Hippocampal formation (tissue), 2 donors: ENCODE measurements around the gene DNAJC5.
A peak's percentile ranks its signal among the peaks of the same experiment; 100 is the strongest.

Experiments used
- DNase-seq, 2 donors: peaks; one replicate each; lab custom pipeline; 2025; lab: John Stamatoyannopoulos, UW

DNAJC5 gene

DNA sequence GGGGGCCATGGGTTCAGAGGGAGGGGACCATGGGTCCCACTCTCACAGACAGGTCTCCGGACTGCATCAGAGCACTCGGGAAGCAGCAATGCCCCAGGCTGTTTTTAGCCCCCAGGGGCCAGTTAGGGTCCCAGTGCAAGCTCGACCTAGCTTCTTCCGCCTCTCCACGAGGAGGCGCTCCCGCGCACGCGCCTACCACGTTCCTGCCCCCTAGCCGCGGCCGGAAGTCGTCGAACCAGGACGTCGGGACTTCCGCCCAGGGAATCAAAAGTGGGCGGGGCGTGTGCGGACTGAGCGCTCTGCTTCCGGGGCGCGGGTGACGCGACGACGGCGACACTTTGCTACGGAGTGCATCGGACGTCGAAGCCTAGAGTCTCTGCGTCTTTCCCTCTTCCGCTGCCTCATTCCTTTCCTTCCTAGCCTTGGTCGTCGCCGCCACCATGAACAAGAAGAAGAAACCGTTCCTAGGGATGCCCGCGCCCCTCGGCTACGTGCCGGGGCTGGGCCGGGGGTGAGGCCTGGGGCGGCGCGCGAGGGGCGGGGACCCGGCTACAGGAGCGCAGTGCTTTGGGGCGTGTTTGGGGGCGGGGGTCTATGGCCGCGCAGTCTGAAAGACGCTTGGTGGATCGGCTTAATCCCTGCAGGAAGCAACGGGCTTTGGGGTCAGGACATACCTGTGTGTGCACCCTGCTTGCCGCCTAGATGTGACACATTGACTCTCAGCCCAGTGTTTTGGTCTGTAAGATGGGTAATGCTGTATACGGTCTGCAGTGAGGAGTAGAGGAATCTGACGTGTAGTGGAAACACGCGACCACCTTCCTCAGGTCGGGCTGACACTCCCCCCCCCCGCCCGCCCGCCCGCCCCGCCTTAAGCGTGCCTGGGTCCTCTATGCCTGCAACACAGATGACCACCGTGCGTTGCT is 86.1 kb downstream of the DNAJC5 start, which contains the start of gene PRPF6:
Gene PRPF6 (plus strand): TSS at position 327 of the 923 bp plus-strand sequence. CDS start 114 bp downstream, at position 441.
- peak; percentile 88 to 90 for DNase-seq

DNA sequence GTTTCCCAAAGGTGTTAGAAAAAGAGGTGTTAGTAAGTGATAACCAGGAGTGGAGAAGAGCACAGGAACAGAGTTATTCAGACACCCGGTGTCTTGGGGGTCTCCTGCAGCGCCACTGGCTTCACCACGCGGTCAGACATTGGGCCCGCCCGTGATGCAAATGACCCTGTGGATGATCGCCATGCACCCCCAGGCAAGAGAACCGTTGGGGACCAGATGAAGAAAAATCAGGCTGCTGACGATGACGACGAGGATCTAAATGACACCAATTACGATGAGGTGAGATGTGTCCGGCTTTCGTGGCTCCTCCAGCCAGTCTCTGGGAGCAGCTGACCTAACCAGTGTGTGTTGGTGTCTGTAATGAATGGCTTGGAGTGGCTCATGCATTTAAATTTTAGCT is 88.0 kb downstream of the DNAJC5 start:
- DNase-seq = no peak
